ENCODE results near the gene HAUS5. TPM values are rescaled to one million over a fixed set of nuclear protein-coding genes. Genes with fewer than 3 reads are reported as not detected.
"Not testable (repeated sequence)": the region's sequence is repeated elsewhere in the genome, so short reads cannot be mapped to it uniquely, and the experiment has no call there.

The HAUS5 gene
- total RNA-seq, 1 experiment from 2014 or later: 31.7 TPM

GRCh38 chr19:35607170-35607569, 5.4 kb upstream of the HAUS5 start:
- POLR2A ChIA-PET: not testable (repeated sequence)

GRCh38 chr19:35607661-35608060, 4.9 kb upstream of the HAUS5 start:
- Histone ChIP-seq H3K36me3 (ENCODE audit: control insufficient read depth in 1 of 2, insufficient read depth in 2 of 2, low read length in 2 of 2) (no peaks in the 10 kb centered on the region), H3K9ac (ENCODE audit: low read length) (no peak overlapping the region), H3K9me3 (ENCODE audit: control insufficient read depth in 1 of 2, insufficient read depth in 1 of 2, low read depth in 1 of 2, low read length in 2 of 2) (peaks cover 0 to 3% of the 10 kb centered on the region in 2 experiments; a peak in 1 of 4 replicates), H3K4me2 (ENCODE audit: low read length) (no peak overlapping the region), H3K79me2 (ENCODE audit: insufficient read depth, low read length) (no peaks in the 10 kb centered on the region; the same call in 1 of the 2 replicates), H3K9me2 (ENCODE audit: insufficient read depth) (no peaks in the 10 kb centered on the region), H4K20me1 (ENCODE audit: insufficient read depth) (no peaks in the 10 kb centered on the region), H3K4me1 (ENCODE audit: control insufficient read depth in 1 of 2, insufficient read depth in 2 of 2, low read length in 2 of 2) (peaks cover 8 to 14% of the 10 kb centered on the region in 2 experiments; a peak in 3 of 4 replicates), H3K27ac (ENCODE audit: low read depth, low read length) (no peak overlapping the region), H2AFZ (ENCODE audit: low read depth, low read length, poor library complexity, severe bottlenecking) (no peak overlapping the region), H3K27me3 (ENCODE audit: insufficient read depth, low read length) (no peaks in the 10 kb centered on the region), H3K4me3 (replicated peaks in 1 of 2; ENCODE audit: low read depth in 1 of 2, low read length in 2 of 2) (no peak overlapping the region)
- DNase-seq (ENCODE audit: low read depth, low spot score) (no peak), ATAC-seq (no peak)
- intact Hi-C loops (cut with micrococcal nuclease): no loop called here
- ChIA-PET CTCF (no interaction called here), POLR2A (interaction anchor here (0.6 kb wide), 1 partner anchor 97 kb away, joined by 3 read pairs; no protein-coding TSS in a partner anchor), RAD21 (ENCODE audit: low non-redundant PET in 1 of 2, low total read pairs in 2 of 2, uncharacterized antibody in 2 of 2, unreplicated experiment in 2 of 2) (no interaction called here)
- no TSS peak for BruUV-seq (replicated peaks)
- TF ChIP-seq REST (IDR thresholded peaks at IDR 0.05; ENCODE audit: low read depth) (no peak), SP1 (IDR thresholded peaks at IDR 0.05; ENCODE audit: low read depth) (no peak), RAD21 (IDR thresholded peaks at IDR 0.05; ENCODE audit: low read depth) (no peak), POLR2A (IDR thresholded peaks at IDR 0.05; ENCODE audit: borderline replicate concordance, extremely low read depth, insufficient read depth, insufficient read length) (no peak), POLR2AphosphoS5 (IDR thresholded peaks at IDR 0.05; ENCODE audit: low read depth, low read length) (no peak), EZH2phosphoT487 (IDR thresholded peaks at IDR 0.05; ENCODE audit: borderline replicate concordance) (no peak), CEBPB (IDR thresholded peaks at IDR 0.05; ENCODE audit: low read depth) (no peak), CTCF (IDR thresholded peaks at IDR 0.05 in 2 of 3, conservative IDR thresholded peaks at IDR 0.05 in 1 of 3; ENCODE audit: borderline replicate concordance in 1 of 3, insufficient read depth in 1 of 3, low read depth in 2 of 3, low read length in 2 of 3) (no peak), YY1 (IDR thresholded peaks at IDR 0.05; ENCODE audit: extremely low read depth, insufficient replicate concordance, low read depth, low read length) (no peak), ZBTB33 (IDR thresholded peaks at IDR 0.05; ENCODE audit: extremely low read depth, insufficient replicate concordance, low read length) (no peak), EZH2 (IDR thresholded peaks at IDR 0.05) (no peak), FOSL1 (IDR thresholded peaks at IDR 0.05; ENCODE audit: low read depth) (no peak)

More at GRCh38 chr19:35607170-35607569, 5.4 kb upstream of the HAUS5 start:
- BruUV-seq (replicated peaks); RAD21 ChIA-PET (ENCODE audit: low non-redundant PET in 1 of 2, low total read pairs in 2 of 2, uncharacterized antibody in 2 of 2, unreplicated experiment in 2 of 2); H3K9ac ChIP-seq (ENCODE audit: low read length); H3K9me2 ChIP-seq (ENCODE audit: insufficient read depth); ATAC-seq; H3K4me2 ChIP-seq (ENCODE audit: low read length); H3K27ac ChIP-seq (ENCODE audit: low read depth, low read length); H3K4me3 ChIP-seq (replicated peaks in 1 of 2; ENCODE audit: low read depth in 1 of 2, low read length in 2 of 2); H3K79me2 ChIP-seq (ENCODE audit: insufficient read depth, low read length); DNase-seq (ENCODE audit: low read depth, low spot score); CTCF ChIA-PET; H3K27me3 ChIP-seq (ENCODE audit: insufficient read depth, low read length); H4K20me1 ChIP-seq (ENCODE audit: insufficient read depth); H3K9me3 ChIP-seq (ENCODE audit: control insufficient read depth in 1 of 2, insufficient read depth in 1 of 2, low read depth in 1 of 2, low read length in 2 of 2); intact Hi-C loops (cut with micrococcal nuclease); H2AFZ ChIP-seq (ENCODE audit: low read depth, low read length, poor library complexity, severe bottlenecking); H3K36me3 ChIP-seq (ENCODE audit: control insufficient read depth in 1 of 2, insufficient read depth in 2 of 2, low read length in 2 of 2): not testable (repeated sequence)
- peaks cover 6 to 11% of the 10 kb centered on the region in 2 experiments; a peak in 3 of 4 replicates for H3K4me1 ChIP-seq (ENCODE audit: control insufficient read depth in 1 of 2, insufficient read depth in 2 of 2, low read length in 2 of 2)
- peak; percentile 62; the same call in 1 of the 2 replicates for TF ChIP-seq CBX3 (IDR thresholded peaks at IDR 0.05; ENCODE audit: low read depth)
